Frontal cortex (tissue), 4 donors: Measurements from ENCODE around the gene KIAA1755. TPM values are rescaled to one million over a fixed set of nuclear protein-coding genes. Genes with fewer than 3 reads are reported as not detected.
A peak's percentile ranks its signal among the peaks of the same experiment; 100 is the strongest.
"Not testable (repeated sequence)": the region's sequence is repeated elsewhere in the genome, so short reads cannot be mapped to it uniquely, and the experiment has no call there.

Source experiments
- DNase-seq, 2 donors: peaks; one replicate each; pipeline ENCODE4 v3.0.0; 2012; ENCODE audit warnings: low spot score in 2 of 2
- FAIRE-seq: peaks from 2 replicates; lab custom pipeline; 2012; peaks lifted over from hg19 to GRCh38; lab: Jason Lieb, UNC
- total RNA-seq: library from RNA; depleted of rRNA; stranded (reverse); fragments of >200 nt; gene quantifications from one replicate; pipeline ENCODE4 v1.2.3, GENCODE V29; 2014
- donor health status: control.
- donor health status: control.
- donor health status: control.

The KIAA1755 gene
- total RNA-seq, 1 donor from 2014 or later, result 1.2 TPM

GRCh38 chr20:38267901-38268514 is 7.5 kb upstream of the KIAA1755 start:
- FAIRE-seq (no peak), DNase-seq (no peak)

DNA sequence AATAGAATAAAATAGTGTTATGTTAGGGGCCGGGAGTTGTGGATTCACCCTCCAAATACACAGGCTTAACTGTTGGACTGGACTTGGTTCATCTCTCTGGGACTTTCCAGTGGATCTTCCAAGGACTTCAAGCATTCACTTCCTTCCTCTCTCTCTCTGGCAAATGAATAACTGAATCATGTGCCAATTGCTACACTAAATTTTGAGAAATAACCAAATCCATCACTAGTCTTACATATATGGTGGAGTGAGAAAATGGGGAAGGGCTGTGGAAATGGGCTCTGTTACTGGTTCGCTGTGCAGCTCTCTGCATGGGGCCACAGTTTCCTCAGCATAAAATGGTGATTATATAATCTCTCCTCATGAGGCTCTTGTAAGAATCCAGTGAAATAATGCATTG is 6.8 kb upstream of the KIAA1755 start:
- DNase-seq (no peak), FAIRE-seq (no peak)

GRCh38 chr20:38266426-38266825 is 5.9 kb upstream of the KIAA1755 start:
- DNase-seq (no peak), FAIRE-seq (no peak)

DNA sequence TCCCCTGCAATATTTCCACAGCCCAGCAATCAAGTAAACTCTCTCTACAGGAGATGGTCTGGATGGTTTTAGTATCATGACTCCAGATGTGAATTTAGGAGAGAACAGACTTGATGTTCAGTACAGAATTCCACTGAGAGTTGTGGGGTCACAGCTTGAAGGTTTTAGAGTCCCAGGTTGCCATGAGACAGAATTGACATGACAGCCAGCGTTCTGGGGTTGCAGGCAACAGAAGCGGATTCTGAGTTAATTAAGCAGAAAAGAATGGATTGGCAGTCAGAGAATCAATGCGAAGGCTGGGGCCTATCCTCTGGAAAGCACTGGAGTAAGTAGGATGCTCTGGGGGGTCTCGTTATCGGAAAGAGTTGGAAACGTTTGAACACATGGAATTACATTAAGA is 2.4 kb upstream of the KIAA1755 start:
- no peak for DNase-seq
- no peak for FAIRE-seq

DNA sequence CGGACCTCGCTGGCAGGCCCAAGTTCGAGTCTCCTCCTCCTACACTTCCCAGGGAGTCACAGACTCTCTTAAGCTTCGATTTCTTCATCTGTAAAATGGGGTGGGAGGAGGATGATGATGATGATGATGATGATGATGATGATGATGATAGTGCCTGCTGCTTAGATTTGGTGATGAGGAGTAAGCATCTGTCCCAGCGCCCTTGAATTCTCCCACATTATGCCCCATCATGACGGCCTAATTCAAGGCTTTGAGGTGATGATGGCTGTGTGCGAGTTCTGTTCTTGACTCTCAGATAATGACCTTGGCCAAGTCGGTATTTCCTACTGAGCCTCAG is 487 bp upstream of the KIAA1755 start:
- DNase-seq, result no peak
- FAIRE-seq, result no peak

DNA sequence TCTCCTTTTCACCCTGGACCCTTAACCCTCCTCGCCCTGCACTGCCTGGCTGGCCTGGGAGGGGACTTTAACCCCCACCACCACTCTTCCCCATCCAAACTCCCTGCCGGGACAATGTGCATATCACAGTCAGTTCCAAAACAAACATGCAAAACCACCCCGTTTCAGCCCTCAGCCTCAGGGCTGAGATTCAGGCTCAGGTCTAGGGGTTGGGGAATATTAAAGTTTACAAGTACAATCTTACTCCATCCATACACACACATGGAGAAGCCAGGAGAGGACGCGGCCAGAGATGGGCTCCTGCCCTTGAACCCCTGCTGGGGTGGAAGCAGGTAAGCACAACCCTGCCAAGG is 534 bp downstream of the KIAA1755 start:
- peak in 1 of 2 donors; percentile 35 for DNase-seq

DNA sequence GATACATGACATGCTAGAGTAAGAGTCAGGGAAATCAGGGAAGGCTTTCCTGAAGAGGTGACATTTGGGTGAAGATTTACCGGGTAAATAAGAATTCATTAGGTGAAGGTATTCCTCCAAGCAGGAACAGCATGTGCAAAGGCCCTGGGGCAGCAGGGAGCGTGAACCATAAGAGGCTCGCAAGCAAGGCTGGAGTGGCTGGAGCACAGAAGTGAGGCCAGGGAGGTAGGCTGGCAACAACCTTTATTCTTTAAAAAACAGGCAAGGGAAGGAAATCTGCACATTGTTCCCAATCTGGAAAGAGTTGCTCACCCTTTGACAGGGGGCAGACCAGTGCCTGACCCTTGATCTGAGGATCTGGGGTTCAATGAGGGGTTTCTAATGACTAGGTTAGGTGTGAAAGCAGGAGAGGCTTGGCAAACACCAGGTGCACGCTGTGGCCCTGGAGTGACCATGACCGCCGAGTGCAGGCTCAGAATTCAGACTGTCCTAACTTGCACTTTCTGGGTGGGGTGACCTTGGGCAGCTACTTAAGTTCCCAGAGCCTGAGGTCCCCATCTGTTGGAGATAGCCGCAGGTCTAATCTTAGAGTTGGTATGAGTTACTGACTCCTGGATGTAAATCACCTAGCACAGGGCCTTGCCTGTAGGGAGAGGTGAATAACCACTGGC is 1.9 kb downstream of the KIAA1755 start:
- FAIRE-seq (no peak), DNase-seq (no peak)

More for the DNA sequence above, 534 bp downstream of the KIAA1755 start:
- FAIRE-seq, result no peak

DNA sequence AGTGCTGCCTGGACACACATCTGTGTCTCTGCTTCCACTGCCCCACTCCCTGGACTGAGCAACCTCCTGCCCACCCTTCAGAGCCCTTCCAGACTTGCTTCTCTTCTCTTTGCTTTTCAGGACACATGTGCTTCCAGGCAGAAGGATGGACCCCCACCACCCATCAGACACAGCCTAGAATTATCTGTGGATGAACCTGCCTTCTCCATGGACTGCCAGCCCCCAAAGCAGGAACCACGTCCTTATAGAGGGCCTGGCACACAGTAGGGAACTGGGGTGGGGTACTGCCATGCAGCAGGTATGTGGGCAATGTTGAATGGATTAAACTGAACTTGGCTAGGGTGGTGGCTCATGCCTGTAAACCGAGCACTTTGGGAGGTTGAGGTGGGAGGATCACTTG is 3.6 kb downstream of the KIAA1755 start:
- DNase-seq (no peak), FAIRE-seq (no peak)

DNA sequence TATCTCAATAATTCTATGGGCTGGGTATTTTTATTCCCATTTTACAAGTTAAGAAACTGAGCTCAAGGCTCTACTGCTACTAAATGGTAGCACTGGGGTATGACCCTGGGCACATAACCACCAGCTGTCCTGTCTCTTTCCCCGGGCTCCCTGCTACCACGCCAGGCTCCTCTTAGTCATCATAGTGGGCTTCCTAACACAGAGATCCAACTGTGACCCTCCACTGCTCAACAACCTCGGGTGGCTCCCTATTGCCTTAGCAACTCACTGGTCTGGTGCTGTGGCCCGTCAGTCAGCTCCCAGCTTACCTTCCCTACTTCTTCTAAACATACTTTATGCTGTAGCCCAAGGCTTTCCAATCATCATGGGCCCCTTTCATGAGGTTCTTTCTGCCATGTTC is 4.5 kb downstream of the KIAA1755 start:
- no peak for FAIRE-seq
- no peak for DNase-seq

DNA sequence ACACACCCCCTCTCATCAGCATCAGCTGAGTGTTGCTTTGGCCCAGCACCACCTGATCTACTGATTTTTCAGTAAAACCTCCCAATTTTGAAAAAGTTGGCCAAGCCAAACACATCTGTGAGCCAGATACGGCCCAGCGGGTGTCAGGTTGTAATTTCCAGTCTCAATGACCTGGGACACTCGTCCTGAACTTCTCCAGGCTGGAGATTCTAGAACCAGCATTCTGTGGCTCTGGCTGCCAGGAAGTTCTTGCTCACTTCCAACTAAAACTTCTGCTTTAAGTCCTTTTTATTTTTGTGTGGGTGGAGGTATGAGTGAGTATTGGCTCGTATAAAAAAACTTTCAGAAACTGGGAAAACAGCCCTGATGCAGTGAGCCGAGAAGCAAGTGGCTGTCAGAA is 5.1 kb downstream of the KIAA1755 start:
- FAIRE-seq, result no peak
- DNase-seq, result no peak

DNA sequence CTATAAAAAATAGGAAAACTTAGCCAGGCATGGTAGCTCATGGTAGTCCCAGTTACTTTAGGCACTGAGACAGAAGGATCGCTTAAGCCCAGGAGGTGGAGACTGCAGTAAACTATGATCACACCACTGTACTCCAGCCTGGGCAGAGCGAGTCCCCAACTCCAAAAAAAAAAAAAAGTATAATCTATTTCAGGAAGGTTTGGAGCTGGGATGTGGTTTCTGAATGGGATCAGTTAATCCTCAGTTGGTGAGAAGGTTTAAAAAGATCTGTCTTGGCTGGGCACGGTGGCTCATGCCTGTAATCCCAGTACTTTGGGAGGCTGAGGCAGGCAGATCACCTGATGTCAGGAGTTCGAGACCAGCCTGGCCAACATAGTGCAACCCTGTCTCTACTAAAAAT is 5.9 kb downstream of the KIAA1755 start:
- not testable (repeated sequence) for DNase-seq, FAIRE-seq

- FAIRE-seq, result no peak
- DNase-seq, result no peak
These were observed 7.0 kb downstream of the KIAA1755 start for GRCh38 chr20:38253571-38253970.

DNA sequence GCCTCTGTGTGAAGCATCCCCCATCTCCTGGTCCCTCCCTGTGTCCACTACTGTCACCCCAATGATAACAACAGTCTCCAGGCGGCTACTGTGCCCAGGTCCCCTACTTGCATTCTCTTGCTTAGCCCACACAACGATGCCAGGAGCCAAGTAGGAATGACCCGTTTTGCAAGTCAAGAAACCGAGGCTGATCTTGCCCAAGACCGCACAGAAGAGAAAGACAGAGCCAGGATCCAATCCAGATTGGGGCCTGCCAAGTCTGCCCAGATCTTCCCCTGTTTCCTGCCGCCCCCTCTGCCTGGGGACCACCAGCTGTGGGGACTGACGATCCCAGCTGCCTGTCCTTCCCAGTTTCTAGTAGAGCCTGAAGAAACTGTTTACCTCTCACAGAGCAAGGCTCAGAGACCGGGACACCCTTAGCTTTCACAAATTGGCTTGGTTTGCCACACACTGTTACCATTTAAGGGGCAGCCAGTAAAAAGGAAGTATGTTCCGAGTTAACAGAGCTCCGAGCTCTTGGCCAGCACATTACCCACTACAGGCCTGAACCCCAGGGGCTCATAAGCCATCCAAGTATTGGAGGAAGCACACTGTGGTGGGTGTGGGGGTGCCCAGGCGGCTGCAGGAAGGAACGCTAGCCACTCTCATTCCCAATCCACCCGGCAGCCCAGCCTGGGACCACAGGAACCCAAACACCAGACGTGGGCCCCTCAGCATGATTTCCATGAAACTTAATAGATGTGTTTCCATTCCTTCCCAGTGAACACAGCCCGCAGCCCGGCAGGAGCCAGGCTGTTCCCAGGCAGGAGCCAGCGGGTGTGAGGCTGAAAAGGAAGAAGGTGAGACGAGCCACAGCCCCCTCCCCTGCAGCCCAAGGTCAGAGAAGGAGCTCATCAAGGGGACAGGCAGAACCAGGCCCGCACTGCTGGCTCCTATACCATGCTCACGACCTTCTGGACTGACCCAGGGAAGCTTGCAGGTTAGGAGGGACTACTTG is 7.9 kb downstream of the KIAA1755 start:
- DNase-seq, result no peak
- no peak for FAIRE-seq

DNA sequence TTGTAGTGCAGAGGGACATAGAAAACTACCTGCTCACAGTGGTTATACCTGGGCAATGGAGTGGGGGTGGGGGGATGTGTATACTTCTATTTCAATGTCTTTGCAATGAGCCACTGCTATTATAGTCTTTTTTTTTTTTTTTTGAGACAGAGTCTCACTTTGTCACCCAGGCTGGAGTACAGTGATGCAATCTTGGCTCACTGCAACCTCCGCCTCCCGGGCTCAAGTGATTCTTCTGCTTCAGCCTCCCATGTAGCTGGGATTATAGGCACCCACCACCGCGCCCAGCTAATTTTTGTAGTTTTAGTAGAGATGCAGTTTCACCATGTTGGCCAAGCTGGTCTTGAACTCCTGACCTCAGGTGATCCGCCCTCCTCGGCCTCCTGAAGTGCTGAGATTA is 9.1 kb downstream of the KIAA1755 start:
- not testable (repeated sequence) for DNase-seq, FAIRE-seq

DNA sequence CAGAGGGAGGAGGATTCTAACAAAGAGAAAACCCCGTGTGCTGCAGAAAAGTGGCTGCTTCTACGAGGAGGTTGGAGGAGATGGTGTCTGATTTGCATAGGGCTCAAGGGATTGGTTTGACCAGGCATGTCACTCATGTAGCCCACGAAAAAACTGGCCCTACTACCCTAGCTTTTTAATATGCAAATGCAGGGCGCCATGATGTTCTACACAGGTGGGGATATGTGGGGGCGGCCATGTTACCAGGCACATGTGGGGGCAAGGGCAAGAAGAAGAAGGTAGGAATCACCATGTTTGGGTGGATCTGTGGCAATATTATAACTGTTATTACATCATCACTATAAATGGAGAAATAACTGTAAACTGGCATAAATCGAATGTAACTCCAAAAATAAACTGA is 9.9 kb downstream of the KIAA1755 start:
- FAIRE-seq, result no peak
- DNase-seq, result no peak

GRCh38 chr20:38249536-38250310 is 10.8 kb downstream of the KIAA1755 start:
- FAIRE-seq (no peak), DNase-seq (no peak)

DNA sequence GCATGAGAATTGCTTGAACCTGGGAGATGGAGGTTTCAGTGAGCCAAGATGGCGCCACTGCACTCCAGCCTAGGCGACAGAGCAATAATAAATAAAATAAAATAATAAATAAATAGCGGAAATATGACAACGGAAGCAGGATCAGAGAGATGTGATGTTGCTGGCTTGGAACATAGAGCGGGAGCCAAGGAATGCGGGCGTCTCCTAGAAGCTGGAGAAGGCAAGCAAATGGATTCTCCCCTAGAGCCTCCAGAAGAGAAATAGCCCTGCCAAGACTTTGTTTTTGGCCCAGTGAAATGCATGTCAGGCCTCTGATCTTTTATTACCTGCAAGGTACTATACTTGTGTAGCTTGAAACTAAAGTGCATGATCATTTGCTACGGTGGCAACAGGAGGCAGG is 12.4 kb downstream of the KIAA1755 start:
- no peak for FAIRE-seq
- no peak for DNase-seq

DNA sequence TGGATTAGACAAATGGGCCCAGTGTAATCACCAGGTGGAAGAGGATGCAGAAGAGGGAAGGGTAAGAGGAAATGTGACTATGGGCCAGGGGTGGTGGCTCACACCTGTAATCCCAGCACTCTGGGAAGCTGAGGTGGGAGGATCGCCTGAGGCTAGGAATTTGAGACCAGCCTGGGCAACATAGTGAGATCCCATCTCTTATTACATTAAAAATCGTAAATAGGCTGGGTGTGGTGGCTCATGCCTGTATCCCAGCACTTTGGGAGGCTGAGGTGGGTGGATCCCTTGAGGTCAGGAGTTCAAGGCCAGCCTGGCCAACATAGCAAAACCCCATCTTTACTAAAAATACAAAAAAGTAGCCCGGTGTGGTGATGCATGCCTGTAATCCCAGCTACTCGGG is 12.8 kb downstream of the KIAA1755 start:
- FAIRE-seq, DNase-seq: not testable (repeated sequence)

DNA sequence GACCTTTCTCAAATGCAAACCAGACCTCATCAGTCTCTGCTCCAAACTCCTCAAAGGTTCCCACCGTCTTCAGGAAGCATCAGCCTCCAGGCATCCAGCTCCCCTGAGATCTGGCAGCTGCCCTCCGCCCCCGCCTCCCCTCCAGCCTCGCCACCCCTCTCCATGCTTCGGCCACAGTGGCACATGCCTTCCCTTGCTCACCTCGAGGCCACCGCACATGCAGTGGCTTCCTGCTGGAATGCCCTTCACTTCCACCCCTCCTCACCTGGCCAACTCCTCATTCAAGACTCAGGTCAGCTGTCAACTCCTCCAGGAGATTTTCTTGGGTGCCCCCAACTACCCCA is 13.4 kb downstream of the KIAA1755 start:
- DNase-seq (no peak), FAIRE-seq (no peak)
